Ureter (tissue), 1 donor: ENCODE data around the gene RPS6KC1. TPM values are rescaled to one million over a fixed set of nuclear protein-coding genes. Genes with fewer than 3 reads are reported as not detected.

Source experiments
- DNase-seq: peaks from one replicate; pipeline ENCODE4 v3.0.0-alpha.2; 2020; ENCODE audit warnings: low spot score
- total RNA-seq: library from RNA; stranded (reverse); gene quantifications from one replicate; pipeline ENCODE4 v1.2.4, GENCODE V29; 2023
- donor health status: DM: yes; HTN: yes; CAD: no.

RPS6KC1 gene
- total RNA-seq, 1 donor from 2014 or later, result 20.7 TPM

DNA sequence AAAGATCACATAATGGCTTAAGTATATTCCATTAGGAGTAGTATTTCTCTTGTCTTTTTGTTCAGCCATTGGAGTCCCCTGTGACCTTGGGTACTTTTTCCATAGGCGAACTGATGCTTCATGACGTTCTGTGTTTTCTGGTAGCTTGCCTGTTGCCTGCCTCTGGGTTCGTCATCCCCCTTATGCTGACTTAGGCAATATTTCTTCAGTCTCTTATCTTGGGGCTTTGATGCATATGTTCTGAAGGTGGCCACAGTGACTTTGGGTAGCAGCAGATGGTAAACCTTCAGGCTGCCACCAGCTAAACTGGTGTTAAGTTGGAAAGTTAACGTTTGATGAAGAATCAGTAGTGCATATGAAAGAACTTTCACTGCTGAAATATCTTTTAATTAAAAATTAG lies 170.2 kb downstream of the RPS6KC1 start:
- no peak for DNase-seq

DNA sequence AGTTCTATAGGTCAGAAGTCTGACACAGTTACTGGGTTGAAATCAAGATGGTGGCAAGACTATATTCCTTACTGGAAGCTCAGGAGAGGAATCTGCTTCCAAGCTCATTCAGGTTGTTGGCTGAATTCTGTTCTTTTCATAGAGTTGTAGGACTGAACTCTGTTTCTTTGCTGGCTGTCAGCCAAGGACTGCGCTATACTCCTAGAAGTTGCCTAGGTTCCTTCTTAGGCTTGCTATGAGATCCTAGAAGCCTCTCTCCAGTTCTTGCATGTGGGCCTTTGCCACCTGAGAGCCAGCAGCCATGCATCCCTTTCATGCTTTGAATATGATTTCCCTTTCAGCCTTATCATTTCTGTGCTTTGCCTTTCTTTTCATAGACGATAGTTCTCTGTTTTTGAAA lies 176.4 kb downstream of the RPS6KC1 start:
- DNase-seq, result no peak

DNA sequence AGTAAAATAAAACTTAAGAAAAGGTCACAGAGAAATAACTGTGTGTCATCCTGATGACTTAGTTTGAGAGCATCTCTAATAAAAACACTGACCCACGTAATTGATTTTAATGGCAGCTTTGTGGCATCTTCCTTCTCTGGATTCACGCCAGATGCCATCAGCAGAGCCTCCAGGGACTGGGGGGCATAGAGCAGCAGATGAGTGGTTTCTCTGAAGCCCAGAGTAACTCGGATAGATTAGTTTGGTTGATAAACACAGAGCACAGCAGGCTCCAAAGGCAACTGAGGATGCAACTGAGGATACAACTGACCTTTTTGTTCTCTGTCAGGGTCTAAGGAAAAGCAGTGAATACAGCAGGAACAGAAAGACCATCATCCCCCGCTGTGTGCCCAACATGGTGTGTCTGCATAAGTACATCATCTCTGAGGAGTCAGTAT lies 180.8 kb downstream of the RPS6KC1 start:
- DNase-seq, result no peak

DNA sequence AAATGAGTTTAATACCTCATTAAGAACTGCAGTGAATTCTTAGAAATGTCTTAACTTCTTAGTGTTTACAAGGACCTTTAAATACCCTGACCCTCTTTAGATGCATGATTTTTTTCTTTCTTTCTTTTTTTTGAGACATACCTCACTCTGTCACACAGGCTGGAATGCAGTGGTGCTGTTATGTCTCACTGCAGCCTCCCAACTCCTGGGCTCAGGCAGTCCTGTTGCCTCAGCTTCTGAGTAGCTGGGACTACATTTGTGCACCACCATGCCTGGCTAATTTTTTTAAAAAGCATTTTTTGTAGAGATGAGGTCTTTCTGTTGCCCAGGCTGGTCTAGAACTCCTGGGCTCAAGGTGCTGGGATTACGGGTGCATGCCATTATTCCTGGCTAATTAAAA lies 191.8 kb downstream of the RPS6KC1 start:
- no peak for DNase-seq

GRCh38 chr1:213244664-213245091 lies 193.6 kb downstream of the RPS6KC1 start:
- DNase-seq, result no peak

GRCh38 chr1:213245260-213245910 lies 194.3 kb downstream of the RPS6KC1 start:
- no peak for DNase-seq

DNA sequence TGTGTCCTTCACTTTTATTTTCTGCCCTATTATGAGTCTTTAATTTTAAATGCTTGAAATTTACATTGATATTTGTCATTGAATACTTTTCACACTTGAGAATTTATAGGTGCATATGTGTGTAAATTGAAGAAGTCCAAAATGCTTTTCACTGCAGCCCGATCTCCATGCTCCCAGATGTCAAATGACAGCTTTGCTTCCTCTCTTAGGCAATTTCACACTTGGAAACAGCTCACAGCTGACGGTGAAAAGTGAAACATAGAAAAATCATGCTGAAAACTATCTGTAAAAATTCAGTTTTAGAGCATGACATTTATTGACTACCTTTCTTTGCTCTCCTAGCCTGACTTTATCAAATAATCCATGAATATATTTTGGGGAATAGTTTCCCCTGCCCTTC lies 196.0 kb downstream of the RPS6KC1 start:
- no peak for DNase-seq

- no peak for DNase-seq
Measured at GRCh38 chr1:213249395-213249794, 198.4 kb downstream of the RPS6KC1 start.

- no peak for DNase-seq
Measured at GRCh38 chr1:213250041-213250440, 199.0 kb downstream of the RPS6KC1 start.

DNA sequence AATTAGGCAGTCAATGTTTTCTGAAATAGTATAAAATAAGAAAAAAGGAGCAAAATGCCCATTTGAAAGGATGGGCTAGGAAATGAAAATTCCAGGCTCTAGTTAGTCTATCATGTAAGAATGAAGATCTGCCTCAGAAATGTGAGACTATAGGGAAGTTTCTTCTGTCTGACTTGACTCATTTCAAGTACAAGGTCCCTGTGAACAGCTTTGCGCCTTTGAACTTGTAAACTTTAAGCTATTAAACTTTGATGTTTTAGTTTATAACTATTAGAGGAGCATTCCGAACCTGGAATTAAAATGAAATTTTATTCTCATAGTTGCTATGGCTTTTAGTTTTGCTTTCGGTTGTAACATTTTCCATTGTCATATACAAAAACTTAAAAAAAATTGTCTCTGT lies 199.4 kb downstream of the RPS6KC1 start:
- no peak for DNase-seq

- no peak for DNase-seq
Measured at GRCh38 chr1:213251972-213252371, 200.9 kb downstream of the RPS6KC1 start.

GRCh38 chr1:213256438-213257087 lies 205.5 kb downstream of the RPS6KC1 start:
- DNase-seq, result no peak

DNA sequence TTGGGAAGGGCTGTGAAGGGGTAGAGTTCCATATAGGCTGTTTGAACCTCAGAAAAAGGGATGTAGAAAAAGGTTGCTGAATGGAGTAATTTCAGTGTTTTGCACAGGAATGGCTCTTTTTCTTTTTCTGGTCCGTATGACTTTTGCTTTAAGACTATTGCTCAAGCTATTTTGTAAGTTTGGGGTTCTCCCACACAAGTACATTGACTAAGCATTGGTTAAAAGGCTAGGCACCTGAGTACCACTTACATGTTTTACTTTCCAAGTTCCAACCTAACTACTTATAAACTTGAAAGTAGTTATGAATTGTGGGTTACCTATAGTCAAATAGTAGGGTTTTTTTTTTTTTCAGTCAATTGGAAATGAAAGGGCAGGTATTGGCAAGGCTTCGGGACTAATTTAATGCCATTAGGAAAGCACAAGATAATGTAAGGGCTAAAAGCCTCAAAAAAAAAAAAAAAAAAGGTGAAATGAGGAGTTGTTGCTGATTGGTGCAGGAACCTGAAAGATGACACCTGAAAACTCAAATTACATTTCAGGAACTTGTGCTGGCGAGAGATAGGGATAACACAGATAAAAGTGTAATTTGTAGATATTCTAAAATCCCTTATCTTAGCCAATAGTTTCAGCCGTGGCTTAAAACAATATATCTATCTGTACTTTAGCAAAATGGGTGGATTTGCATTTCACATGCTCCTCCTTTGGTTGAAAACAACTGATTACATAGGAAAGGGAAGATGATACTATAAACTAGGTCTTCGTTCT lies 209.5 kb downstream of the RPS6KC1 start:
- DNase-seq, result no peak

- DNase-seq, result no peak
Measured at GRCh38 chr1:213264531-213264930, 213.5 kb downstream of the RPS6KC1 start.

DNA sequence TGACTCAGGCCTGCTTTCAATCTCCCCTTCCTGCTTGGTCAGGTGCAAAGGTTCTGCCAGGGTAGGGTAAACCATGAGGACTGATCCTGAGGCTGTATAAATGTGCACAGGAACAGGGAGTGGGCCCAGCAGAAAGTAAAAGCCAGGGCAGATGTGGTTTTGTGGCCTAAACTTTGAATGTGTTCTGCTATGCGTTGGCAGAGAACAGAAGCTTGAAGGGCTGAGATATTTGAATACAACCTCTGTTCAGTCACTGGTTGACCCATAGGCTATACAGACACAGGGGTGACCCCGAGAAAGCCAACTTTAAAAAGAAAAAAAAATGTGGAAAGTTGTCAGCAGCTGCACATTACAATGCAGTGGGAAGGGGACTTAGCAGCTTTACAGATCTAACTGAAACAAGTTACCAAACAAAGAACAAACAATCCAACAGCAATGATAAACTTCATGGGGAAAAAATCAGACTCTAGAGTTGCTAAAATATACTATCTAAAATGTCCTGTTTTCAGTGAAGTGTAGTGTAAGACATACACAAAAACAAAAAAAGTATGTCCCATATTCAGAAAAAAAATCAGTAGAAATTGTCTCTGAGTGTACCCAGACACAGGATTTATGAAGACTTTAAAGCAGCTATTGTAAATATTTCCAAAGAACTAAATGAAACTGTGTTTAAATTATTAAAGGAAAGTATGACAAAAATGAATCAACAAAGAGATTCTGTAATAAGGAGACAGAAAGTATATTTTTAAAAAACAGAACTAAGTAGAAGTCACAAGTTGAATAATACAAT lies 216.1 kb downstream of the RPS6KC1 start:
- no peak for DNase-seq

GRCh38 chr1:213268221-213268620 lies 217.2 kb downstream of the RPS6KC1 start:
- no peak for DNase-seq

DNA sequence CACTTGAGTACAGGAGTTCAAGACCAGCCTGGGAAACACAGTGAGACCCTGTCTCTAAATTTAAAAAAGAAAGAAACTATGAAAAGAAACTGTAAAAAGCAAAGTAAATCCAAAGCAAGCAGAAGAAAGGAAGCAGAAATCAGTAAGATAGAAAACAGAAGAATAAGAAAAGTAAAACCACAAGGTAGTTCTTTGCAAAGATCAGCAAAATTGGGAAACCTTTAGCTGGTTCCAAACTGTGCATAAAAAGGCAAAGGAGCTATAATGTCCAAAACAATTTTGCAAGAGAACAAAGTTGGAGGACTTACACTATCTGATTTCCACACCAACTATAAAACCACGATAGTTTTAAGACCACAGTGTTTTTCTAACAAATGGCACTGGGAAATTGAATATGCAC lies 218.8 kb downstream of the RPS6KC1 start:
- DNase-seq, result no peak

DNA sequence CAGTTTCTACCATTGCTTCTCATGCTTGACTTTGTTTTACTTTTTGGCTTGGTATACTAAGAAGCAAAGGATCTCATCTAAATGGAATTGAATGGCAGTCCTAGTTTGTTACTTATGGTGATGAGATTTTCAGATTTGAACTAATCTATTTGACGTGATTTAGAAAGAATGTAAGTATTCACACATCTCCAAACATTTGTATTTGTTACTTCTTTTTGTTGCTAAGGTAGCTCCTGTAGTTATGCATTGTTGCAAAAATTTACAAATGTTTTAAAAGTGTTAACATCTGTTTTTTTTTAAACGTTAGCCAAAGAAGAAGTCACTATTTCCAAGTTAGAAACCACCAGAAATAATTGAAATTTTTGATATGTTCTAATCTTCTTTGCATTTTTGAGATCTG lies 222.5 kb downstream of the RPS6KC1 start:
- DNase-seq, result no peak

DNA sequence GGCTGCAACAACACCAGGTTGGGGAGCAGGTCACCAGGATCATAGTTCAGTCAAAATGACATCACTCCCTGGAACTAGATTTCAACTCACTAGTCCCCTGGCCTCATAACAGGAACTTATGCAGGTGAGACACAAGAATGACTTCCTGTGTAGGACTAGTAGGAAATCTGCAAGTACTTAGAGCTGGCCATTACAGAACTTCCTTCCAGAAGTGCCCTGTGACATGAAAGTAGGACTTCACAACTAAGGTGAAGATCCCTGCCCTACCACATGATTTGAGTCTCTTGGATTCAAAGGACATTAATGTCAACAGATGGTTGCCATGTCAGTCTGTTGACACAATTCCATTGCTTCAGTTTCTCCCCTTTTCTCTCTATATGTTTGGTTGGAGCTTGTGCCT lies 223.1 kb downstream of the RPS6KC1 start:
- no peak for DNase-seq

GRCh38 chr1:213275293-213275692 lies 224.3 kb downstream of the RPS6KC1 start:
- no peak for DNase-seq

- DNase-seq, result no peak
Measured at GRCh38 chr1:213276236-213276635, 225.2 kb downstream of the RPS6KC1 start.

GRCh38 chr1:213277036-213277435 lies 226.0 kb downstream of the RPS6KC1 start:
- no peak for DNase-seq
